Activated T-helper 1 cell treated with anti-CD3 and anti-CD28 coated beads, Interleukin-2, amount 50 U/mL, for 16 hours (primary cell): ENCODE measurements around the gene NPM3.

Experiments used
- DNase-seq, 2 donors: peaks; one replicate each; pipeline ENCODE4 v3.0.0-alpha.2; 2020; ENCODE audit warnings: low read depth in 1 of 2, low spot score in 1 of 2

The NPM3 gene

DNA sequence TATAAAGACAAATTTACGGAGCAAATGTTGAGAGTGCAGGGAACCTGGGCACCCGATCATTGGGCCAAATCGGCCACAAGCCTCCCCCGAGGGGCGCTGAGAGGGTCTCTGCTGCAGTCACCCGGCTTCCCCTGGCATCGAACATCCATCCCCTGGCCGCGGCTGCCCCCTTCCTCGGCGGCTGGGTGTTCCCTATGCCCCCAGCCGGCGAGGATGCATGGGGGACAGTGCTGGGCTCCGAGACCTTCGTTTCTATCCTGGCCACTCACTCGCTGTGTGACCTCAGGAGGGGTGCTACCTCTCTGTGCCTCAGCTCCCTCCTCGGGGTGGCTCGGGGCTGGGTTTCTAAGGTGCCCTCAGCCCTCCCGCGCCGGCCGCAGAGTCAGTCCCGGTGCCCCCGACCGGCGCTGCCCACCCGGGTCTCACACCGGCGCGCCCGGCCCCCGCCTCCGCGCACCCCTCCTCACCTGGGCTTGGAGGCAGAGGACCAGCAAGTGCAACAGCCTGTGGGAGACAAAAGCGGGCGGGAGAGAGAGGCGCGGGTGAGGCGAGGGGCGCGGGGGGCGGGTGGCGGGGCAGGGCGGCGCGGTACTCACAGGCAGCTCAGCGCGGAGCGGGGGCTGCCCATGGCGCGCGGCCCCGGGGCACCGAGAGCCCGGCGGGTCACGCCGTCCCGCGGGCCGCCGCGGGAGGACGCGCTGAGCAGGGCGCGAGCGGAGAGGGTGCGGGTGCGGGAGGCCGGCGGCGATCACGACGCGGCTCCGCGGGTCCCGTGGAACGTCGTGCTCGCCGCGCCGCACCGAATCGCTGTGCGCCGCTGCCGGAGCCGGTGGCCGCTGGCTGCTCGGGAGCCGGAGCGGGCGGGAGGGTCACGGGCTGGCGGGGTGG is 7.7 kb downstream of the NPM3 start, which contains the start of gene FGF8:
TSS of gene FGF8 (minus strand) at position 842 of the 888 bp plus-strand sequence. CDS start at position 628, 214 bp downstream.
- no peak for DNase-seq

DNA sequence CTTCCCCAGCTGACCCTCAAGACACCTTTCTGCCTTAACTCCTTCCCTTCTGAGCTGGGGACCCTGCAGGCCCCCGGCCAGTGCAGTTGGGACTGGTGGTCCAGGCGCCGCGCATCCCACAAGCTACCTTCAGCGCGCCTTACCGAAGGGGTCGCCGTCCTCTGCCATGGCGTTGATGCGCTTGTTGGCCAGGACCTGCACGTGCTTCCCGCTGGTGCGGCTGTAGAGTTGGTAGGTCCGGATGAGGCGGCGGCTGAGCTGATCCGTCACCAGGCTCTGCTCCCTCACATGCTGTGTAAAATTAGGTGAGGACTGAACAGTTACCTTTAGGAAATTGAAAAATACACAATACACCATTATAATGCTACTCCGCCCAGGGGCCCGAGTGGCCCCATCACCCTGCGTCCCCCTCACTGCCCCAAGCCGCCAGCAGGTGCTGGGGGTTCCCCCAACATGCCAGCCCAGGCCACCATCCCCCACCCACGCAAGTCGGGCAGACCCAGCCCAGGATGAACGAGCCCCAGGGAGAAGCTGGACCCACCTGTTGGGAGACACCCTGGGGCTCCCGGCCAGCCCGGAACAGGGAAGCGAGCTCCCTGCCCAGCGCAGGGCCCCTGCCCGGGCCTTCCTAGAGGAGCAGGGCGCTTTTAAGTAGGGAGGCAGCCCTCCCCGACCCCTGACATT is 8.5 kb downstream of the NPM3 start:
- no peak for DNase-seq

DNA sequence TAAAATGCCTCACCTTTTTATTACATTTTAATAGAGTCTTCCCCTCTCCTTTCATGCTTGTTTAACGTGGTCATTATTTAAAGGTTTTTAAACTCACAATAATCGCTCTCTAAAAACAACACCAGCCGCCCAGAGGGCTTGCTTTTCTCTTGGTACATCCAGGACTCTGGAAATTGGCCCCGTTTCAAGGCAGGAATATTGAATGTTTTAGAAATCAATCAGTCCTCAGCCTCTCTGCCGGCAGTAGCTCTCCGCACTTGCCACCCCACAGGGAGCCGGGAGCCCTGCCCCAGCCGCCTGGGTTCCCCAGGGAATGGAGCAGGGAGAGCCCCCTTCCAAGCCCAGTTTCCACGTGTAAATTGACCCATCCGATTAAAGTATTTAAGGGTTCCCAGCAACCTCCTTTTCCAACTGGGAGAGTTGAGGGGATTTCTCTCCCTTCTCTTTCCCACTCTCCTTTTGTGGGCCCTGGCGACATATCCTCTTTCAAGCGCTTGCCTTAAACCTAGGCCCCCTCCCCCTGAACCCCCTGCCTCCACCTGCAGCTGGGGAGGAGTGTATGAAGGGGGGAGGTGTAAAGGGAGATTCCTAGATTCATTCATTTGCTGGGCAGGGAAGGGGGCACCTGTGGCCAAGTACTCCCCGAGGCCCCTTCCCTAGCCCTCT is 9.2 kb downstream of the NPM3 start:
- DNase-seq = no peak

DNA sequence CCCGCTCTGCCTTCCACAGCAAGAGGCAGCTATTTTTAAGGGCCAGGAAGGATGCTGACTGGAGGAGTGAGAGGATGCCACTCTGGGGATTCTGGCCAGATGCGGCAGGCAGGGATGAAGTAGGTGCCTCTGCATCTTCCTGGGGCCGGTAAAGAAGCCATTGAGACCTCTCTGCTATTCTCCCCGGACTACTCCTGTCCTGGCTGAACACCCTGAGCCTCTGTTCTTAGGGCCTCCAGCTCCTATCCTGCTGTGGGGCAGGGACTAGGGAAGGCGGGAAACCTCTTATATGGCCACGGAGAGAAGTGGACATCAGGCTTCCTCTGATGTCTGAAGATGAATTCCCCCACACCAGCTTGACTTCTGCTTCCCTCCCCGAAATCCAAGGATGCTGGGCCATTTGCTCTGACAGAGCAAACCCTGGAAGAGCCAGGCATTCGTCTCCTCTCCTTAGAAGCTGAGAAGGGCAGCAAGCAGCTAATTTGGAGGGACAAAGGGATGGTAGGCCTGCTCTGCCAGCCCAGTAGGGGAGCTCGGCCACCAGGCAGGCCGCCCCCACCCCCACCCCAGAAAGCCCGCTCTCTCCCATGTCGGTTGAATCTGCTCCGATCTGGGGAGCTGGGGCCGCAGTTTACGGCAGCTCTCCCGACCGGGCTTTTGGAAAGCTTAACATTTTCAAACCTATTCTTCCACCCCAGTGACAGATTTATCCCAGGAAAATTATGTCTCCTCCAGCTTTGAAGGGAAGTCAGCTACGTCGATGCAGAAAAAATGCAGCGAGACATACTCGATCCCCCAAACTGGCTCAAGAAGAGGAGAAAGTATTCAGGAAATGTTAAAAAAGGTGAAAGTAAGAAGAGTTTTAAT is 10.1 kb downstream of the NPM3 start:
- DNase-seq = no peak

DNA sequence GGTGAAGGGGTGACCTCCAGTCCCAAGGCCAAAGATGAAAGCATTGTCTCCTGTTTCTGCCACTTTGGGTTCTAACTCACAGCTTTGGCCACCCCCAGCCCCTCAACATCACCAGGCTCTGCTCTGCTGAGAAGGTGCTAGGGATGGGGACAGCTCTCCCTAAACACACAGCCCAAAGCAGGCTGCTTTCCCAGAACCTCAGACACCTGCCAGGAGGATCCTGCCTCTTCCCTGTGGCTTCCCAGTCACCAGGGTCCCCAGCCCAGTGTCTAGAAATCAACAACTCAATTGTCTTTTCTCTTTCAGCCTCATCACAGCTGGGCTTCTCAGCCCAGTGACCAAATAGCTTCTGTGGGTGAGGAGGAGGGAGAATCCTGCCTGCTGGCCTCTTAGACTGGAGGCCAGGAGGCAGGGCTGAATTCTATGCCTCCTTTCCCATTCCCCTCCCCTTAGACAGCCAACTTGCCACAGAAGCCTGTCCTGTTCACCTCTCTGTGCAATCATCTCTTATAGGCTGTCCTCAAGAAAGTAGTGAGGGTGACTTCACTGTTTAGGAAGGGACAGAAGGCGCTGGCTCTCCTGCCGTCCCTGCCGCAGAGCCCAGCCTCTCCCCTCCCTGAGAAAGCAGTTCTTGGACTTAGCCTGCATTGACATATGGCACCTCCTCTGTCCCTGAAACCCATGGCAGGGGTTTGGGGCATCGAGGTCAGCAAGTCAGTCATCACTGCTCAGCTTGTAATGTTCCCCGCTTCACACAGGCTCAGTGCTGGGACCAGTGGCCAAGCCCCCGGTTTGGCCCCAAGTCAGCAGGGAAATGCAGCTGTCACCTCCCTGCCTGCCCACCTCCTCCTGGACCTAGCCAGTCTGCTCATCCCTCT is 11.0 kb downstream of the NPM3 start:
- no peak for DNase-seq

DNA sequence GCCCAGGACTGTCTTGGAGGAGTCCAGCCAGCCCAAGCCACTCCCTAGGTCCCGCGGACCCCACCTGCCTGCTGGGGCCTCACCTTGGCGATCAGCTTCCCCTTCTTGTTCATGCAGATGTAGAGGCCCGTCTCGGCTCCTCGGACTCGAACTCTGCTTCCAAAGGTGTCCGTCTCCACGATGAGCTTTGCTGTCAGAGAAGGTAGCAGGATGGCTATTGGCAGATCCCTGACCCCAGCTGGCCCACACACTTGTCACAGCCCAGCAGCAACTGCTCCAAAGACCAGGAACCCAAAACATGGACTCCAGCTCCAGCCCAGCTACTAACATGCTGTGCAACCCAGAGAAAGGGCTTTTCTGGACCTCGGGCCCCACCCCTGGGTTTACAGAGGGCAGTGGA is 11.9 kb downstream of the NPM3 start:
- no peak for DNase-seq

DNA sequence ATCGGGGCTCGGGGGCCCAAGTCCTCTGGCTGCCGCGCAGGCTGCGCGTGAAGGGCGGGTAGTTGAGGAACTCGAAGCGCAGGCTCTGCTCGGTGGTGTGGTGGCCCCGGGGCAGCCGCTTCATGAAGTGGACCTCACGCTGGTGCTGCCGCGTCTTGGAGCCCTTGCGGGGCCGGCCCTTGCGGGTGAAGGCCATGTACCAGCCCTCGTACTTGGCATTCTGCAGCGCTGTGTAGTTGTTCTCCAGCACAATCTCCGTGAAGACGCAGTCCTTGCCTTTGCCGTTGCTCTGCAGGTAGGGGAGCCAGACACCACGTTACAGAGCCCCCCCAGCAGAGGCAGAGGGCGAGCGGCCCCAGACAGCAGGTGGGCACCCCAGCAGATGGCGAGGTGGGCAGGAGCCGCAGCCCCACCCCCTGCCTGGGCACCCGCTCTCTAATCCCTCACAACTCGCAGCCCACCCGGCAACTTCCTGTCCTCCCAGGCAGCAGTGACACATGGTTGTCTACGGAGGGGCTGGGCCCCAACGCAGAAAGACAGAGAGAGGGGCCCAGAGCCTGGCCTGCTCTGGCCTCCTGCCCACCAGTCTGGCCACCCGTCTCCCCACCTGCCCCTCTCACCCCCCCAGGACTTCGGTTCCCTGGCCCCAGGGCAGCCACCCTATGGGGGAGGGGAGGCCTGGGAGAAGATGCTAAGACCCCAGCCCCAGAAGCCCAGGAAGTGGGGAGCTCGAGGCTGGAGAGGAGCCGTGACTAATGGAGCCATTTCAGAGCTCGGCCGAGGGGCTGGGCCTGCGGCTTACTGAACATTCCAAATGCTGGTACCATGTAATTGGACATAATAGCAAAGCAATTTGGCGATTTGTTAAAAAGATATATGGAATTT is 12.7 kb downstream of the NPM3 start:
- no peak for DNase-seq

DNA sequence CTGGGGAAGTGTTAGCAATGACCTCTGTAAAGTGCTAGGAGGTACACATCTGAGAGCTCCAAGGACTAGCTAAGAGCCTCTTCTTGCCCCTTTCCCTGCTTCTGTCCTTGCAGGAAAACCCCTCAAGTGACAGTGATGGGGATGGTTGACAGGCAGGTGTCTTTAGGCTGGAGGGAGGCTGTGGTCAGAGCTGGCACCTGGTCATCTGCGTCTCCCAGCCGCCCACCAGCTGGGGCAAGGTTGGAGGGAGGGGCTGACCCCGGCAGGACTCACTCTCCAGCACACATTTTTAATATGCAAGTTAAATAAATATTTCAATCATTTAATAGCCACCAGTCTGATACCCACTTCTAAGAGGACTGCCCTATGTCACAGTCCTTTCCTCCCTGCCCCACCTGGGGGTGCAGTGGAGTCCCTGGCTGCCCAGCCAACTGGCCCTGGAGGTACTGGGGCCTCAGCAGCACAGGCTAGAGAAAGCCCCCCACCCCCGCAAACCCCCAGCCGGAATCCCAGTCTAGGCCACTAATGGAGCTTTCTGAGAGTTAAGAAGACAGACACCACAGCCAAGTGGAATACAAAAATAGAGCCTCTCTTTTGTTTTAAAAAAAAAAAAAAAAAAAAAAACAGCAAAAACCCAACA is 13.6 kb downstream of the NPM3 start:
- no peak for DNase-seq

DNA sequence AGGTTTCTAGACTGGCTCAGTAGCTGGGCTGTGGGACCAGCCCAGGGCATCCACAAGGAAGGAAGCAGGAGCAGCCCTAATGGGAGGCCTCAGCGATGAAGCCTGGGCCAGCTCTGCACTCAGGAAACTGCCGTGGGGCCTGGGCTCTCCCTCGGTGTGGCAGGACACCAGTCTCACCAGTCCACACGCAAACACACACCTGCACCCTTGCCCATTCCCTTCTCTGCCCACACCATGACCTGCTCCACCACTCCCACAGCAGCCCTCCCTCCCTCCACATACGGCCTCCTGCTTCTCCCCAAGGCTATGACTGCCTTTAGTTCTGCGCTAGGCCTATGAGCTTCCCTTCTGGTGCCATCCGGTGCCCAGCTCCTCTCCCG is 14.5 kb downstream of the NPM3 start:
- DNase-seq = no peak

DNA sequence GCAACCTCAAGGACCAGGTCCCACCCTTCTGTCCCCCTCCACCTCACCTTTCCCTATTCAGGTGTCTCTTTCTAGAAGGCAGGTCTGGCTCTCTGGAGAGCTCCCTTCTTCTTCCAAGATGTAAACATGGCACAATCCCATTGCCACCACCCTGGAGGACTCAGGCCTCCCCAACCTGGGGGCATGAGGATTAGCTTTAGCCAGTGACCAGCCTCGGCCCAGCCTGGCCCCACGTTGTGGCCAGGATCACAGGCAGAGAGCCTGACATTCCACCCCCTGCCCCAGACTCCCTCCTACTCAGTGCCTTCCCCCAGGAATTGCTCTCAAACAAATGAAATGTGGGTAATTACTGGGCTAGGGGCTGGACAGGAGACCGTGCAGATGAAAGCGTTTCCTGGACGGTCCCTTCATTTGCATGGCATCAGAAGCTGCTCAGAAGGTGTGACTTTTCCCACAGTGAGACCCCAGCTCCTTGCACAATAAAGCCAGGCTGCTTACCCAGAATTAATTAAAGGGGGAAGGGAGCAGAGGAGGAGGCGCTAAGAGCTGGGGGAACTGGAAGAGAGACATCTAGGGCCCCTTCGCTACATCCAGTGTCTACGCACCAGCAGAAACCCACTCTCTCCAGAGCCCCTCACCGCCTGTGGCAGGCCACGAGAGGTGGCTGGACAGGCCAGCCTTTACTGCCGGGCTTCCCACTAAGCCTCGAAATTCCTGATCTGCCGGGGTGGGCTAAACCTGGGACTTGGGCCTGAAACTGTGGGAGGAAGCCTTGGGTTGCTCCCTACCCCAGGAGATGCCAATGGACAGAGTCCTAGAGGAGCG is 15.1 kb downstream of the NPM3 start:
- DNase-seq = no peak

DNA sequence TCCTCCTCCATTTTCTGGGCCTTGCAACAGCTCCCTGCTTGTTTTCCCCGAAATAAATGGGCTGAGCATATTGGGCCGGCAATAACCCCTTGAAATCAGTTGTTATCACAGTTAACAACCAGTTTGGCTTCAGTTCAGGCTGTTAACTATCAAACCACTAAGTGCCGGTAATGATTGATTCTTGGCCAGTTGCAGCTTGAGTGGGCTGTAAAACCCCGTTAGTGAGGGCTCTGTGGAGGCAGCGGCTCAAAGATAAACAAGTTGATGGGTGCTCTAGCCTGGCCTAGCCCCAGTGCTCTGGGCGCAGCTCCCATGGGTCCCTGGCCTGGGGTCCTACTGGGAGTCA is 15.7 kb downstream of the NPM3 start:
- DNase-seq = no peak

DNA sequence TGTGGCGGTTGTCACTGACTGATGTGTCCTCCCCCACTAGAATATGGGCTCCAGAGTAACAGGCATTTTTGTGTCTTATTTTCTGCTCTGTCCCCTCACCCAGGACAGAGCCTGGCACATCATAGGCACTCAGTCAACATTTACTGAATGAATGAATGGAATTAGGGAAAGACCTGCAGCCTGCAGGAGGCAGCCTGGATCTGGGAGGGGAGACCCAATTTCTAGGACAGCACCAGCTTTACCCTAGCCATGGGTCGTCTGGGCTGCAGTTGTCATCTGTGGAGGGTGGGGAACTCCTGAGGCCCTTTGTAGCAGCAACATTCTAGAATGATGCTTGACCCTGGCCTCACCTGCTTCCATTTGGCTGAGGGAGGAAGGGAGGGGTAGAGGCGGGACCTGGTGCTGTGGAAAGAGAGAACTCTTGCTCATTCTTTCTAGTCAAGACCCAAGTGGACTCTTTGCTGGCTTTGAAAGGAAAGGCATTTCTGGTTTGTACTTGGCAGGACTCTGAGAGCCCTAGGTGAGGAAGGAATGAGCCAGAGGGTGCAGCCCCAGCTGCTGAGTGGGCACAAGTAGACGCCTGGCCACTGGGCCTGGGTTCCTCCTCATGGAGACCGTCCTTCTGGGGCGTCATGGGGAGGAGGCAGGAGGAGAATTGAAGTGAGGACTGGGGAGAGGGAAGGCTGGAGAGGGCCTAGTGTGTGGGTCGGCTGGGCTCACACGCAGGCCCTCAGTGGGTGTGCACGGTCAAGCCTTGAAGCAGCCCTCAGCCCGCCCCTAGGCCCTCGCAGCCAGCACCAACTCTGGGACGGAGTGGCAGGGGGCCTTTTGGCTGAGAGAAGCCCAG is 16.3 kb downstream of the NPM3 start:
- DNase-seq = no peak

DNA sequence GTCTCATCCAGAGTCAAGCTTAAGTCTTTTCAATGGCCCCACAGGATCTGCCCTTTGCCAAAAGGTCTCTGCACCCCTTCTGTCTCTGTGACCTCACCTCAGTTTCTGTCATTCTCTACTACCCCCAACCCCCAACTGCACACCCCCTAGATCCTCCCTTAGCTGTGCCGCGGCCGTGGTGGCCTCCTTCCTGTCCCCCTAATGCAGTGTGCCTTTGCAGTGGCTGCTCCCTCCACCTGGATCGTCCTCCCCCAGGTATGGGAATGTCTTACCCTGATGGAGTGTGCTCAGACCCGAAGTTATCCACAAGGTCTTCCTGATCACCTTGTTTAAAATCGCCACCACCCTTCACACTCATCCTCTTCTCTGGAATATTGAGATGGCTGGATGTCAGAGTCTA is 16.9 kb downstream of the NPM3 start:
- no peak for DNase-seq

DNA sequence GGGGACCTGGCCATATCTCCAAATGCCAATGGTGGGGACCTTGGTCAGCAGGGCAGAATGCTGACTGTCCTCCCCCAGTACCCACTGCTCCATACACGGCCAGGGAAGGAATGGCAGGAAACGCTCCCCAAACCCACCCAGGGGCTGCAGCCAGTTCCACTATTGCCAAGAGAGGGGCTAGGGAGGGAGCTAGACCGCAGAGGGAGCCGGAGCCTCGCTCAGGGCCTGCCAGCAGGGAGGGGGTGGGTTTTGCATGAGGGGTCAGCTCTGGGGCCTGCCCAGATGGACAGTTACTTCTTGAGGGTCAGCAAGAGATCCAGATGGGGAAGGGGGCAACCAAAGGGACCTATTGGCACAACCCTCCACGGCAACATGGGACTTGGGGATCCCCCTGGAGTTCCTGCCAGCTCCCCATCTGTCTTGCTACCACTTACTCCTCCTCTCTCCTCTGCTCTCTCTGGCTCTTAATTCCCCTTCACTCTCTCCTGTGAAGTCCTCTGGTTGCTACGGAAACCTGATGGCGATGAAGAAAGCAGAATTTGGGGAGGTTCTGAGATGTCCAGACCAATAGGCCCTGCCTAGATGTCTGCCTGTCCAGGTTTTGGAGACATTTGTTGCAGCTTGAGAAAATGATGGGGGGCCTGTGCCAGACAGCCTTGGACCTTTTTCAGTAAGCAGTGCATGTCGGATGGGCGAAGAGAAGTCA is 20.0 kb downstream of the NPM3 start:
- DNase-seq = no peak

DNA sequence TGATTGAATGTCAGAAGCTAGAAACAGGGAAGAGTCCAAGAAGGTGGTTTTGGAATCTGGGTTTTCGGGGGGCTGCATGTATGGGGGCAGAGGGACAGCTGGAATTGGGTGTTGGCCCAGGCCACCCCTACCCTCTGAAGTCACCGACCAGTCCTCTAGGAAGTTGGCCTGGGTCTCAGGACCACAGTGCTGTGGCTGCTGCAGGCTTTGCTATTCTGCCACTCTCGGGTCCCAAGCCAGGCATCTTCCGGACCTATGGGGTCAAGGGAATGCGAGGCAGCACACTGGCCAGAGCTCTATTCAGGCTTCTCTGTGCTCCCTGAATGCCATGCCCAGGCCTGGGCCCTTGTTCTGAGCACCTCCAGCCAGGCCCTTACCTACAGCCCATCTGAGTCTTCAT is 20.5 kb downstream of the NPM3 start:
- DNase-seq = no peak

DNA sequence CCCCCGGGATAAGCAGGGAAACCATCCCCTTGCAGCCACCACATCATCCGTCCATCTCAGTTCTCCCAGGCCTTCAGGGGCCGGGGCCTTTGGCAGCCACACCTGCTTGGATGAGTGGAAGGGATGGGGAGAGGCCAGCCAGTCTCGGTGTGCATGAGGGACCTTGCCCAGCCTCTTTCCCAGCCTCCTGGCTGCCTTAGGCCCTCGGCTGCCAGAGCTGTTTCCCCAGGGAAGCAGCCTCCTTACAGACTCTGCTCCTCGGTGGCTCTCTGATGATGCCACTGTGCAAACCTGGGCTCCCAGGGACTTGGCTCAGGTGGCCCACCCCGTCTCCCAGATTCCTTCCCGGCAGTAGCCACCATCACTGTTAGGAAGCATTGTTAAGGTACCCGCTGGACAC is 22.0 kb downstream of the NPM3 start:
- DNase-seq = no peak
